Activated T-cell treated with anti-CD3 and anti-CD28 coated beads, Interleukin-2, amount 50 U/mL, for 4 hours (primary cell): ENCODE data around the gene USP47. TPM values are rescaled to one million over a fixed set of nuclear protein-coding genes. Genes with fewer than 3 reads are reported as not detected.

Experiments used
- ATAC-seq, 2 donors: fragments of 200-7000 bp; cut with Tn5 transposase; one replicate each; pipeline ENCODE4 v1.10.0; 2021
- DNase-seq: peaks from one replicate; pipeline ENCODE4 v3.0.0-alpha.2; 2020
- H3K27me3 Mint-ChIP-seq: one replicate; pipeline ENCODE4 v1.8.0; 2021; ENCODE audit warnings: low read depth, mixed read lengths
- H3K36me3 Mint-ChIP-seq: one replicate; pipeline ENCODE4 v1.8.0; 2022; ENCODE audit warnings: mixed read lengths; ENCODE audit not compliant: insufficient read depth
- H3K4me1 Mint-ChIP-seq: one replicate; pipeline ENCODE4 v1.8.0; 2021; ENCODE audit warnings: low read depth, mixed read lengths
- H3K4me3 Mint-ChIP-seq: one replicate; pipeline ENCODE4 v1.8.0; 2021; ENCODE audit warnings: mild to moderate bottlenecking, moderate library complexity, mixed read lengths
- H3K9me3 Mint-ChIP-seq: one replicate; pipeline ENCODE4 v1.8.0; 2021; ENCODE audit warnings: mixed read lengths
- total RNA-seq, 3 donors: library from RNA; stranded (reverse); gene quantifications; one replicate each; pipeline ENCODE4 v1.2.1, GENCODE V29; 2021

USP47 gene
- total RNA-seq, 3 donors from 2014 or later = 39.5 to 48.3 (median 40.8) TPM

- Mint-ChIP-seq H3K4me1 (peaks cover 68% of the 10 kb centered on the region), H3K36me3 (peaks cover 8% of the 10 kb centered on the region), H3K9me3 (peaks cover 8% of the 10 kb centered on the region), H3K4me3 (no peak overlapping the region), H3K27me3 (no peaks in the 10 kb centered on the region)
- ATAC-seq (no peak), DNase-seq (no peak)
Observed at GRCh38 chr11:11865449-11865848, 23.7 kb downstream of the USP47 start.

- Mint-ChIP-seq H3K36me3 (peaks cover 8% of the 10 kb centered on the region), H3K4me1 (peaks cover 72% of the 10 kb centered on the region), H3K9me3 (peaks cover 8% of the 10 kb centered on the region), H3K4me3 (no peak overlapping the region), H3K27me3 (no peaks in the 10 kb centered on the region)
- ATAC-seq (no peak), DNase-seq (no peak)
Observed at GRCh38 chr11:11866203-11866602, 24.4 kb downstream of the USP47 start.

GRCh38 chr11:11867720-11868119 lies 25.9 kb downstream of the USP47 start:
- peaks cover 80% of the 10 kb centered on the region for H3K4me1 Mint-ChIP-seq
- ATAC-seq (no peak), DNase-seq (no peak)
- H3K27me3 Mint-ChIP-seq = no peaks in the 10 kb centered on the region
- H3K4me3 Mint-ChIP-seq = no peak overlapping the region
- H3K36me3 Mint-ChIP-seq = peaks cover 12% of the 10 kb centered on the region
- peaks cover 8% of the 10 kb centered on the region for H3K9me3 Mint-ChIP-seq

DNA sequence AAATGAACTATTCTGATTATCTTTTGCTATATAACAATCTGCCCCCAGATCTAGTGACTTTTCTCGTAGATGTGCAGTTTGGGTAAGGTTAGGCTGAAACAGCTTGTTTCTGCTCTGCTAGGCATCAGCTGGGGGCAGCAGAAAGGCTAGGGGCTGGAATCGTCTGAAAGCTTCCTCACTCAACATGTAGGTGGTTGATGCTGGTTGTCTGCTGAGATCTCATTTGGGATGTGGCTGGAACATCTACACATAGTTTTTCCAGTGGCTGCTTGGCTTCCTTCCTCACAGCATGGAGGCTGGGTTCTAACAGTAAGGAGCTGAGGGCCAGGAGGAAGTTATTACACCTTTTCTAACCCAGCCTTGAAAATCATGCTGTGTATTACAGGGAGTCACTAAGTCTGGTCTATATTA lies 30.2 kb downstream of the USP47 start:
- Mint-ChIP-seq H3K27me3 (no peaks in the 10 kb centered on the region), H3K4me1 (peaks cover 67% of the 10 kb centered on the region), H3K4me3 (no peak overlapping the region), H3K9me3 (peaks cover 4% of the 10 kb centered on the region), H3K36me3 (peaks cover 19% of the 10 kb centered on the region)
- DNase-seq (no peak), ATAC-seq (peak in 1 of 2 donors; percentile 18)

- Mint-ChIP-seq H3K9me3 (no peaks in the 10 kb centered on the region), H3K4me3 (no peak overlapping the region), H3K4me1 (peaks cover 48% of the 10 kb centered on the region), H3K27me3 (no peaks in the 10 kb centered on the region), H3K36me3 (peaks cover 20% of the 10 kb centered on the region)
- DNase-seq (no peak), ATAC-seq (no peak)
Observed at GRCh38 chr11:11876458-11876857, 34.7 kb downstream of the USP47 start.

DNA sequence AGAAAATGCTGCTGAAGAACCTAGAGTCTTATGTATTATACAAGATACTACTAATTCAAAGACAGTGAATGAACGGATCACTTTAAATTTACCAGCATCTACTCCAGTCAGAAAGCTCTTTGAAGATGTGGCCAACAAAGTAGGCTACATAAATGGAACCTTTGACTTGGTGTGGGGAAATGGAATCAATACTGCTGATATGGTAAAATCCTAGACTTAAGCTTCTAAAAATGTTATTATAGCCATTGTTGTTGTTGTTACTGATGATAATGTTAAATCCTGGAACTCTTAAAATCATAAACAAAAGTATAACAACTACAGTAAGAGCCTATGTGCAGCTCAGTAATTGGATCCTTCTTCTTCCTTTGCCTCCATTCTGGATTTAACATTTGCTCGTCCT lies 38.4 kb downstream of the USP47 start:
- Mint-ChIP-seq H3K36me3 (peaks cover 34% of the 10 kb centered on the region), H3K9me3 (no peaks in the 10 kb centered on the region), H3K4me1 (peaks cover 44% of the 10 kb centered on the region), H3K4me3 (no peak overlapping the region), H3K27me3 (no peaks in the 10 kb centered on the region)
- no peak for DNase-seq
- no peak for ATAC-seq

GRCh38 chr11:11882539-11882938 lies 40.8 kb downstream of the USP47 start:
- Mint-ChIP-seq H3K27me3 (no peaks in the 10 kb centered on the region), H3K36me3 (peaks cover 48% of the 10 kb centered on the region)
- ATAC-seq = no peak

GRCh38 chr11:11884351-11884750 lies 42.6 kb downstream of the USP47 start:
- no peak for DNase-seq
- Mint-ChIP-seq H3K4me1 (peaks cover 34% of the 10 kb centered on the region), H3K9me3 (no peaks in the 10 kb centered on the region), H3K4me3 (no peak overlapping the region), H3K27me3 (no peaks in the 10 kb centered on the region), H3K36me3 (peaks cover 59% of the 10 kb centered on the region)
- no peak for ATAC-seq

More at GRCh38 chr11:11882539-11882938, 40.8 kb downstream of the USP47 start:
- peaks cover 33% of the 10 kb centered on the region for H3K4me1 Mint-ChIP-seq
- no peak for DNase-seq
- no peaks in the 10 kb centered on the region for H3K9me3 Mint-ChIP-seq
- H3K4me3 Mint-ChIP-seq = no peak overlapping the region

GRCh38 chr11:11884774-11885481 lies 43.2 kb downstream of the USP47 start:
- ATAC-seq = no peak

GRCh38 chr11:11894486-11894885 lies 52.7 kb downstream of the USP47 start:
- Mint-ChIP-seq H3K36me3 (peaks cover 26% of the 10 kb centered on the region), H3K4me1 (peaks cover 7% of the 10 kb centered on the region), H3K4me3 (no peak overlapping the region), H3K27me3 (no peaks in the 10 kb centered on the region), H3K9me3 (no peaks in the 10 kb centered on the region)
- ATAC-seq (no peak), DNase-seq (no peak)

More at GRCh38 chr11:11884774-11885481, 43.2 kb downstream of the USP47 start:
- no peaks in the 10 kb centered on the region for H3K27me3 Mint-ChIP-seq
- no peaks in the 10 kb centered on the region for H3K9me3 Mint-ChIP-seq
- H3K36me3 Mint-ChIP-seq = peaks cover 59% of the 10 kb centered on the region
- no peak overlapping the region for H3K4me3 Mint-ChIP-seq
- H3K4me1 Mint-ChIP-seq = peaks cover 31% of the 10 kb centered on the region
- no peak for DNase-seq

GRCh38 chr11:11895672-11896071 lies 53.9 kb downstream of the USP47 start:
- no peak for ATAC-seq
- peaks cover 4% of the 10 kb centered on the region for H3K4me1 Mint-ChIP-seq
- no peaks in the 10 kb centered on the region for H3K9me3 Mint-ChIP-seq
- H3K36me3 Mint-ChIP-seq = peaks cover 27% of the 10 kb centered on the region
- H3K4me3 Mint-ChIP-seq = no peak overlapping the region
- no peaks in the 10 kb centered on the region for H3K27me3 Mint-ChIP-seq
- no peak for DNase-seq

DNA sequence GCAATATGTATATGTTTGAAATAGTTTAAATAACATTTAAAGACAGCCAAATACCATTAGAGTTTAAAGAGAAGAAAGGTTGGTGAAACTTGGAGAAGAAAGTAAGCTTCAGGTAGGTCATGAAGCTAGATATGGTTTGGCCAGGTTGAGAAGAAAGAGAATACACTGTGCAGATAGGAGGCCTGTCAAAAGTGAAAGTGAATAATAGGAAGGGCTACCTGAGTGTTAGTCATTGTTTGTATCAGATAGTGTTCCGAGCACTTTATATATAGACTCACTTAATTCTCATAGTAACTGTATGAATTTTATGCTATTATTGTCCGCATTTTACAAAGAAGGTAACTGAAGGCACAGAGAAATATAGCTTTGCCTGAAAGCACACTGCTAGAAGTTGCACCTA lies 56.9 kb downstream of the USP47 start:
- ATAC-seq = peak in 1 of 2 donors; percentile 35

DNA sequence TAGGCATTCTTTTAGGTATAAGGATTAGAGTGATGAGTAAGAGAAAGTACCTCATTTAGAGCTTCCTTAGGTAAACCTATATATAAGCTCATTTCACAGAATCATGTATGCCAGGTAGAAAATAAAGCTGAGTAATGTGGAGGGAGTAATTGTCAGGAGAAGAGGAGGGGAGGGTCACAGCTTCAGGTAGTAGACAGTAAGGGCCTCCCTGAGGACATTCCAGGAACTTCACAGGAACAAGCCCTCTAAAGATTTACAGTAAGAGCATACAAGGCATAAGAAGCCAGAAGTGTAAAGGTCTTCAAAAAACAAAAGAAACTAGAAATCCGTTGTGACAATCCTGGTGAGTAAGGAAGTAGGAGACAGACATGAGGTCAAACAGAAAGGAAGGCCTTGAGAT lies 57.6 kb downstream of the USP47 start:
- H3K9me3 Mint-ChIP-seq = no peaks in the 10 kb centered on the region
- H3K4me3 Mint-ChIP-seq = no peak overlapping the region
- DNase-seq = no peak
- H3K36me3 Mint-ChIP-seq = peaks cover 35% of the 10 kb centered on the region
- peak in 1 of 2 donors; percentile 23 for ATAC-seq
- H3K4me1 Mint-ChIP-seq = no peaks in the 10 kb centered on the region
- H3K27me3 Mint-ChIP-seq = no peaks in the 10 kb centered on the region

More for the DNA sequence above, 56.9 kb downstream of the USP47 start:
- Mint-ChIP-seq H3K4me1 (no peaks in the 10 kb centered on the region), H3K27me3 (no peaks in the 10 kb centered on the region), H3K36me3 (peaks cover 29% of the 10 kb centered on the region), H3K4me3 (no peak overlapping the region), H3K9me3 (no peaks in the 10 kb centered on the region)
- no peak for DNase-seq

DNA sequence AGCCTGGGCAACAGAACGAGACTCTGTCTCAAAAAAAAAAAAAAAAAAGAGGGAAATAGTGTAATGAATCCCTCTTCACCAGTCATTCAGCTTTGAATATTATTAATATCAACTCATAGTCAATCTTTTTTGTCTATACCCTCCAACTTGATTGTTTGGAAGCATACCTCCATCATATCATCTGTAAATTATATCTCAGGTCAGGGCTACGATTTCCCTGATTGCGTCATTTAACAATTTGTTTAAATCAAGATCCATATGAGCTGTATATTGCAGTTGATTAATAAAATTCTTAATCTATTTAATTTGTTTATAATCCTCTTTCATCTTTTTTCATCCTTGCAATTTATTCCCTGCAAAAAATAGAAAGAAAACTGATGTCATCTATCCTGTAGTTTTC lies 60.2 kb downstream of the USP47 start:
- Mint-ChIP-seq H3K4me3 (no peak overlapping the region), H3K27me3 (no peaks in the 10 kb centered on the region), H3K36me3 (peaks cover 38% of the 10 kb centered on the region), H3K4me1 (no peaks in the 10 kb centered on the region), H3K9me3 (no peaks in the 10 kb centered on the region)
- ATAC-seq (no peak), DNase-seq (no peak)

DNA sequence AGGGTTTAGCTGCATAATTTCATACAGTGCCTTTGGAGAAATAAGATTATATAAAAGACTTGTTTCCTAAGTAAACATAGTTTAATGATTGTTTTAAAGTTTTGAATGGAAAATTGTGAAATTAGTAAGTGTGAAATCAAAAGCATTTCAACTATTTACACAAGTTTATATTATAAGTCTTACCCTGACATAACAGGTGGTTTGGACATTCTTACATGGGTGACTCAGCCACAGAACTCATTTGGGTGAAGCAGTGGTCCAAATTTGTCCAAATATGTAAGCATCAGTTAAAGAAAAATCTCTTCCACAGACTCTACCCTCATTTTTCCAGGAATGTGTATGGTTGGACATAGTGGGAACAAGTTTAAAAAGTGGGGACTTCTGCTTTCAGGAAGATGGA lies 68.0 kb downstream of the USP47 start:
- no peak for DNase-seq
- no peaks in the 10 kb centered on the region for H3K9me3 Mint-ChIP-seq

More for the DNA sequence above, 68.0 kb downstream of the USP47 start:
- no peaks in the 10 kb centered on the region for H3K4me1 Mint-ChIP-seq
- no peak for ATAC-seq
- H3K4me3 Mint-ChIP-seq = no peak overlapping the region
- H3K36me3 Mint-ChIP-seq = peaks cover 34% of the 10 kb centered on the region
- no peaks in the 10 kb centered on the region for H3K27me3 Mint-ChIP-seq
